ENCODE data around the gene CLEC18A.

- 0 out of 2 replicates have a peak, but pooled peaks have one; percentile 15 for TF ChIP-seq ZFP3 (CRISPR knock-in tag; IDR thresholded peaks at IDR 0.05)
- no peak for TF ChIP-seq GLIS3 (CRISPR knock-in tag; IDR thresholded peaks at IDR 0.05)
- TF ChIP-seq ZC3H10 (CRISPR knock-in tag; IDR thresholded peaks at IDR 0.05): no peak
- TF ChIP-seq PATZ1 (CRISPR knock-in tag; IDR thresholded peaks at IDR 0.05; ENCODE audit: borderline replicate concordance): no peak
- no peak for TF ChIP-seq RARB (CRISPR knock-in tag; IDR thresholded peaks at IDR 0.05)
- TF ChIP-seq CSDC2 (CRISPR knock-in tag; IDR thresholded peaks at IDR 0.05): peak; percentile 70; the same call in 1 of the 2 replicates
- TF ChIP-seq ZNF565 (CRISPR knock-in tag; conservative IDR thresholded peaks at IDR 0.05; ENCODE audit: low read depth): no peak
These were observed 33.4 kb upstream of the CLEC18A start for GRCh38 chr16:69917739-69918138.
